GM12878 (cell line): ENCODE measurements around the gene MAB21L3. TPM values are rescaled to one million over a fixed set of nuclear protein-coding genes. Genes with fewer than 3 reads are reported as not detected.

ENCODE experiments used
- BCL3 ChIP-seq: IDR thresholded peaks from 2 replicates; pipeline ENCODE4 v1.6.1; 2011; ENCODE audit warnings: borderline replicate concordance, low read depth, mild to moderate bottlenecking, moderate library complexity, low read length; ENCODE audit not compliant: insufficient read depth, poor library complexity, severe bottlenecking
- CBX5 ChIP-seq: sonication (generic); IDR thresholded peaks from 2 replicates; pipeline ENCODE4 v1.6.1; 2016; ENCODE audit warnings: low read depth, moderate library complexity, mild to moderate bottlenecking, inconsistent platforms
- CUX1 ChIP-seq: IDR thresholded peaks from 2 replicates; pipeline ENCODE4 v1.6.1; 2012; ENCODE audit warnings: improper control_type of control experiment, low read depth, low read length; ENCODE audit not compliant: insufficient replicate concordance
- ETV6 ChIP-seq, 2 experiments: fragments of 450-650 bp in 1 of 2; IDR thresholded peaks in 1 of 2; conservative IDR thresholded peaks in 1 of 2; 2 replicates each; pipeline ENCODE4 v1.6.1; 2014; ENCODE audit warnings: antibody characterized with exemption in 1 of 2, borderline replicate concordance in 1 of 2, low read depth in 1 of 2, mild to moderate bottlenecking in 1 of 2, moderate library complexity in 1 of 2
- EZH2 ChIP-seq: IDR thresholded peaks from 2 replicates; pipeline ENCODE4 v1.6.1; 2012; ENCODE audit warnings: low read depth, mild to moderate bottlenecking, control low read depth, inconsistent platforms, low read length, borderline replicate concordance; ENCODE audit not compliant: control insufficient read depth
- HDGF ChIP-seq: fragments of 450-650 bp; IDR thresholded peaks from 2 replicates; pipeline ENCODE4 v1.6.1; 2016; ENCODE audit warnings: antibody characterized with exemption
- IRF5 ChIP-seq: fragments of 450-650 bp; IDR thresholded peaks from 2 replicates; pipeline ENCODE4 v1.6.1; 2017; ENCODE audit warnings: borderline replicate concordance
- JUND ChIP-seq: IDR thresholded peaks from 2 replicates; pipeline ENCODE4 v1.6.1; 2012; ENCODE audit warnings: low read depth, mild to moderate bottlenecking, low read length, improper control_type of control experiment, moderate library complexity
- KDM1A ChIP-seq: fragments of 200-600 bp; sonication (generic); IDR thresholded peaks from 2 replicates; pipeline ENCODE4 v1.6.1; 2016; ENCODE audit warnings: borderline replicate concordance
- PAX5 ChIP-seq: IDR thresholded peaks from 2 replicates; pipeline ENCODE4 v1.6.1; 2011; ENCODE audit warnings: low read depth, low read length, borderline replicate concordance
- POLR2A ChIP-seq: IDR thresholded peaks from 2 replicates; pipeline ENCODE4 v1.6.1; 2011; ENCODE audit warnings: low read depth, mild to moderate bottlenecking, low read length
- SMAD1 ChIP-seq: fragments of 450-650 bp; IDR thresholded peaks from 2 replicates; pipeline ENCODE4 v1.6.1; 2018; ENCODE audit warnings: mild to moderate bottlenecking, low read depth; ENCODE audit not compliant: partially characterized antibody
- SMC3 ChIP-seq: IDR thresholded peaks from 2 replicates; pipeline ENCODE4 v1.6.1; 2011; ENCODE audit warnings: low read length, improper control_type of control experiment, borderline replicate concordance
- SREBF2 ChIP-seq: IDR thresholded peaks from 2 replicates; pipeline ENCODE4 v1.6.1; 2012; ENCODE audit warnings: mild to moderate bottlenecking, low read length
- TCF7 ChIP-seq: IDR thresholded peaks from 2 replicates; pipeline ENCODE4 v1.6.1; 2014; ENCODE audit warnings: antibody characterized with exemption, borderline replicate concordance
- polyA plus RNA-seq, 11 experiments: library from polyadenylated mRNA; depleted of rRNA in 4 of 11; unstranded in 6 of 11; stranded (reverse) in 5 of 11; fragments of >200 nt; fragmentation: Nextera tagmentation in 4 of 11; fragmentation: Illumina TruSeq in 1 of 11; extraction: Ambion mirVana in 4 of 11; extraction: Trizol in 1 of 11; gene quantifications; 1 replicate in 1 of 11; 2 replicates in 10 of 11; pipeline versions ENCODE4 v1.2.1 to v1.2.3, GENCODE V29; 2011 to 2016; ENCODE audit warnings: inconsistent platforms in 2 of 11, missing spikeins in 2 of 11, low read depth in 1 of 11
- total RNA-seq, 4 experiments: library from RNA; depleted of rRNA in 3 of 4; stranded (reverse); fragments of >200 nt in 3 of 4; fragmentation: Illumina TruSeq in 1 of 4; extraction: Trizol in 1 of 4; gene quantifications; 2 replicates each; pipeline versions ENCODE4 v1.2.1 to v1.2.3, GENCODE V29; 2013 to 2021
- TF ChIP-seq, protein P1 (sequence below): IDR thresholded peaks from 2 replicates; pipeline ENCODE4 v1.6.1; 2012; ENCODE audit warnings: low read depth, low read length, improper control_type of control experiment
- TF ChIP-seq, protein P2 (sequence below): fragments of 450-650 bp; formaldehyde crosslinking; IDR thresholded peaks from 2 replicates; pipeline ENCODE4 v1.5.0; 2022; ENCODE audit warnings: mild to moderate bottlenecking, missing genetic modification characterization

Gene MAB21L3
- total and polyA plus RNA-seq, 10 of the 15 experiments (the other 5 are each of a cell fraction or from before 2014, with no cell fraction given) = 0.18 to 18.6 (median 1.3) TPM

DNA sequence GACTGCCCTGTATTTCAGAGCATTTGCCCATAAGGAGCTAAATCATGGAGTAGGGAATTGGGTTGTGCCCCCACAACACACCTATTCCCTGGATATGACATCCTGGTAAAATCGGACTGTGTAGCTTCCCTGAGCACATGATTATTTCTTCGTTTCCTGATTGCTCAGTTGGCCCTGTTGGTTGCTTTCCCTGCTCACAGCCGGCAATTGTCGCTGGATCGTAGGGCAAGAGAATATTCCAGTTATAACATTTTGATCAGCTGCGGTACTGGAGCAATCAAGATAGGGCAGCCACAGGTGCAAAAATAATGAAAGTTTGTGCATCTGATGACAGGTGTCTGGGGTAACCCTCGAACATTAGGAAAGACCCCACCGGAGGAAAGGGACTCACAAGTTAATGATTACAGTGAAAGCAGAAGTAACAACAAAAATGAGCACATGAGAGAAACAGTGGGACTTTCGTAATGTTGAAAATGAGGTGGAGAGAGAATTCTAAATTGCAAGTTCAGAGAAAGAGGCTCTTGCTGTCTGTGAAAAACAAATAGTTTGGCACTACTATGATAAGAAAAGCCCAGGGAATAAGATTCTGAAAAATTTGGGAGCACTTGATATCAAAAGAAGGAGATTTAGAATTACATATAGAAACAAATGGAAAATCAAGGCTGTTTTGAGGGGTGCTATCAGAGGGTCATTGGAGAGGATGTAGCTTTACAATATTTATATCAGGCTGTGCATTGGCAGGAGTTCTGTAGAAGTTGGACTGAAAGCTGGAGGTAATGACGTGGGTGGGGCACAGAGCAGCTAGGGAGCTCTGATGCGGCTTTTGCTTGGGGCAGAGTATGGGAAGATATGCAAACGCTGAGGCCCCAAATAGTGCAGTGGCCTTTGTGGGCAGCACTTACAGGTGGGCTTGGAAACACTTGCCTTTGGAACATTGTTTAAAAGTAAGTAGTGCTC lies at the start of gene MAB21L3 (continued):
- no peak for TF ChIP-seq CUX1
- no peak for TF ChIP-seq IRF5
- no peak for TF ChIP-seq CBX5
- no peak for TF ChIP-seq BCL3
- TF ChIP-seq, protein P1, sequence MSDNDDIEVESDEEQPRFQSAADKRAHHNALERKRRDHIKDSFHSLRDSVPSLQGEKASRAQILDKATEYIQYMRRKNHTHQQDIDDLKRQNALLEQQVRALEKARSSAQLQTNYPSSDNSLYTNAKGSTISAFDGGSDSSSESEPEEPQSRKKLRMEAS = no peak
- TF ChIP-seq HDGF = no peak; the same call in 1 of the 2 replicates
- TF ChIP-seq, protein P2, sequence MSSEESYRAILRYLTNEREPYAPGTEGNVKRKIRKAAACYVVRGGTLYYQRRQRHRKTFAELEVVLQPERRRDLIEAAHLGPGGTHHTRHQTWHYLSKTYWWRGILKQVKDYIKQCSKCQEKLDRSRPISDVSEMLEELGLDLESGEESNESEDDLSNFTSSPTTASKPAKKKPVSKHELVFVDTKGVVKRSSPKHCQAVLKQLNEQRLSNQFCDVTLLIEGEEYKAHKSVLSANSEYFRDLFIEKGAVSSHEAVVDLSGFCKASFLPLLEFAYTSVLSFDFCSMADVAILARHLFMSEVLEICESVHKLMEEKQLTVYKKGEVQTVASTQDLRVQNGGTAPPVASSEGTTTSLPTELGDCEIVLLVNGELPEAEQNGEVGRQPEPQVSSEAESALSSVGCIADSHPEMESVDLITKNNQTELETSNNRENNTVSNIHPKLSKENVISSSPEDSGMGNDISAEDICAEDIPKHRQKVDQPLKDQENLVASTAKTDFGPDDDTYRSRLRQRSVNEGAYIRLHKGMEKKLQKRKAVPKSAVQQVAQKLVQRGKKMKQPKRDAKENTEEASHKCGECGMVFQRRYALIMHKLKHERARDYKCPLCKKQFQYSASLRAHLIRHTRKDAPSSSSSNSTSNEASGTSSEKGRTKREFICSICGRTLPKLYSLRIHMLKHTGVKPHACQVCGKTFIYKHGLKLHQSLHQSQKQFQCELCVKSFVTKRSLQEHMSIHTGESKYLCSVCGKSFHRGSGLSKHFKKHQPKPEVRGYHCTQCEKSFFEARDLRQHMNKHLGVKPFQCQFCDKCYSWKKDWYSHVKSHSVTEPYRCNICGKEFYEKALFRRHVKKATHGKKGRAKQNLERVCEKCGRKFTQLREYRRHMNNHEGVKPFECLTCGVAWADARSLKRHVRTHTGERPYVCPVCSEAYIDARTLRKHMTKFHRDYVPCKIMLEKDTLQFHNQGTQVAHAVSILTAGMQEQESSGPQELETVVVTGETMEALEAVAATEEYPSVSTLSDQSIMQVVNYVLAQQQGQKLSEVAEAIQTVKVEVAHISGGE = no peak
- TF ChIP-seq KDM1A = no peak
- no peak for TF ChIP-seq TCF7
- TF ChIP-seq ETV6 (conservative IDR thresholded peaks at IDR 0.05 in 1 of 2, IDR thresholded peaks at IDR 0.05 in 1 of 2; ENCODE audit: borderline replicate concordance in 1 of 2, low read depth in 1 of 2) = no peak
- no peak for TF ChIP-seq SMAD1
- TF ChIP-seq JUND = no peak
- TF ChIP-seq SREBF2 = no peak
- no peak for TF ChIP-seq POLR2A
- no peak for TF ChIP-seq PAX5
- TF ChIP-seq EZH2 = no peak
- TF ChIP-seq SMC3 = no peak
